ENCODE measurements around the gene RAB3IL1.

The RAB3IL1 gene

DNA sequence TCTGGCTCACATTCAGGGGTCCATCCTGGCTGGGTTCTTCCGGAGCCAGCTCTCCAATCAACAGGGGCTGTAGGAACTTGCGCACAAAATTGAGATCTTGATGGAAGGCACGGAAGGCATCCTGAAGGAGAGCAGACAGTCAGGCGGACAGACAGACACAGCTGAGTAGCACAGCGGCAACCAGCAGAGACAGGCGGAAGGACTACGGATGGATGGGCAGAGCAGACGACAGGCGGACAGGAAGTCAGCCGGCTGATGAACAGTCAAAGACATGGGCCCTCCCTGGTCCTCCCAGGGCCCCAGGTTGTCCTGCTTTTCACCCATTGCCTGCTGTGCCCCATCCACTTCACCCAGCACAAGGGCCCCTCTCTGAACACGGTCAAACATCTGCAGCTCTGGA lies 37.3 kb downstream of the RAB3IL1 start:
- H3K36me3 ChIP-seq (ENCODE audit: insufficient read depth, low read length), result no peaks in the 10 kb centered on the region
- no peak overlapping the region for H3K4me3 ChIP-seq
- no peak overlapping the region for H3K9ac ChIP-seq (ENCODE audit: insufficient read length)

DNA sequence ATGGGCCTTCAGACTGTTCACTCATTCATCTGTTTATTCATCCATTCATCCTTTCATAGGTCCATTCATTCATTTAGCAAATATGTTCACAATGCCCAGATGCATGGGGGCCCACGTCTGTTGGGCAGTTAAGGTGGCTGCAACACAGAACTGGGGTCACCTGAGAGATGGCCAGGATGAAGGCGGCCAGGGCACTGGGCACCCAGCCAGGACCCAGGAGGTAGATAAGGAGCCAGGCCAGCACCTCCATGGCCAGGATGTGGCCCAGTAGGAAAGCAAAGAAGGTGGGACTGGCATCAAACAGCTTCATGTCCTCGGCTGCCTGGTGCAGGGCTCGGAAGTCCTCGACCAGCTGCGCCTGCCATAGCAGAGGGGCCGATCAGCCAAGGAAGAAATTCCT lies 38.2 kb downstream of the RAB3IL1 start:
- H3K27ac ChIP-seq, result no peak overlapping the region
- H3K4me3 ChIP-seq, result no peak overlapping the region
- H3K36me3 ChIP-seq (ENCODE audit: insufficient read depth, low read length), result no peaks in the 10 kb centered on the region
- H3K9me3 ChIP-seq (ENCODE audit: low read depth, low read length), result no peaks in the 10 kb centered on the region
- DNase-seq (ENCODE audit: low read depth, low spot score), result no peak
- TF ChIP-seq POLR2AphosphoS5 (IDR thresholded peaks at IDR 0.05; ENCODE audit: borderline replicate concordance, low read depth, low read length), result no peak
- no peak for TF ChIP-seq EZH2 (IDR thresholded peaks at IDR 0.05)
- no peak for TF ChIP-seq FOXP2 (optimal IDR thresholded peaks at IDR 0.05; ENCODE audit: control extremely low read depth, extremely low read length, insufficient read depth)
- no peak overlapping the region for H3K9ac ChIP-seq (ENCODE audit: insufficient read length)

More for the DNA sequence above, 37.3 kb downstream of the RAB3IL1 start:
- DNase-seq (ENCODE audit: low read depth, low spot score), result no peak
- Histone ChIP-seq H3K9me3 (ENCODE audit: low read depth, low read length) (no peaks in the 10 kb centered on the region), H3K27ac (peak overlapping the region; percentile 76)
- TF ChIP-seq FOXP2 (optimal IDR thresholded peaks at IDR 0.05; ENCODE audit: control extremely low read depth, extremely low read length, insufficient read depth) (no peak), POLR2AphosphoS5 (IDR thresholded peaks at IDR 0.05; ENCODE audit: borderline replicate concordance, low read depth, low read length) (no peak), EZH2 (IDR thresholded peaks at IDR 0.05) (no peak)

DNA sequence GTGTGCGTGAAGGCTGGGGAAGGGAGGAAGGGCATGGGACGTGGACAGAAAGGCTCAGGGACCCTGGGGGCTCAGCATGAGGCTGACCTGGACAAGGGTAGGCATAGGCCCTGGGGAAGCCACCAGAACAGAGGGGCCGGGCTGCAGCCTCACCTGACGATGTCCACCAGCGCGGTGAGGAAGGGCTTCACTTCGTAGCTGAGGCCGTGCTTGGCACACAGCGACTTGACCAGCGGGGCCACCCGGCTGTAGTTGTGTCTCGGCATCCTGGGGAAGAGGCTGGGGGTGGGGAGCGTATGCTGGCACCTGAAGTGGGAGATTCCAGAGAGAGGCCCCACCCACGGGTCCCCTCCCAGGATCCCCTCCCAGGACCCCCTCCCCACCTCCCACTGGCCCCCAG lies 41.7 kb downstream of the RAB3IL1 start:
- no peak for TF ChIP-seq FOXP2 (optimal IDR thresholded peaks at IDR 0.05; ENCODE audit: control extremely low read depth, extremely low read length, insufficient read depth)
- no peak for DNase-seq (ENCODE audit: low read depth, low spot score)
- no peak overlapping the region for H3K4me3 ChIP-seq
- H3K9me3 ChIP-seq (ENCODE audit: low read depth, low read length), result no peaks in the 10 kb centered on the region
- no peak overlapping the region for H3K27ac ChIP-seq
- H3K9ac ChIP-seq (ENCODE audit: insufficient read length), result no peak overlapping the region
- no peaks in the 10 kb centered on the region for H3K36me3 ChIP-seq (ENCODE audit: insufficient read depth, low read length)

DNA sequence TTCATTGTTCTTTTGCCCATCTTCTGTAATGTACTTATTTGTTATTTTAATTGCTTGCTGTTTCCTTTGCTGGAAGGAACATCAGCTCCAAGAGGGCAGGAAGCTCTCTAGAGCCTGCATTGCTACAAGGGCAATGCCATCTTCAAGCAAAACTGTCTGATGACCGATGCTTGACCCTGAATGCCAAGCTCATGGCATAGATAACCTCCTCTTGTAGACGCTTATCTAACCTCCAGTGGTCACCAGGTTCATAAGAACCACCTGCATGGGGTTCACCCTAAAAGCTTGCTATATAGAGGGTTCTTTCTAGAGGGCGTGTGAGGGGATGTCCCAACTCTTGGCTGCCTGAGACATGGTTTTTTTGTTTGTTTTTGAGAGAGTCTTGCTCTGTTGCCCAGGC lies 42.5 kb downstream of the RAB3IL1 start:
- H3K9me3 ChIP-seq (ENCODE audit: low read depth, low read length), result no peaks in the 10 kb centered on the region
- TF ChIP-seq FOXP2 (optimal IDR thresholded peaks at IDR 0.05; ENCODE audit: control extremely low read depth, extremely low read length, insufficient read depth) (no peak), EZH2 (IDR thresholded peaks at IDR 0.05) (no peak), POLR2AphosphoS5 (IDR thresholded peaks at IDR 0.05; ENCODE audit: borderline replicate concordance, low read depth, low read length) (no peak)
- H3K27ac ChIP-seq, result no peak overlapping the region
- no peak overlapping the region for H3K4me3 ChIP-seq
- no peak overlapping the region for H3K9ac ChIP-seq (ENCODE audit: insufficient read length)
- no peak for DNase-seq (ENCODE audit: low read depth, low spot score)
- H3K36me3 ChIP-seq (ENCODE audit: insufficient read depth, low read length), result no peaks in the 10 kb centered on the region

DNA sequence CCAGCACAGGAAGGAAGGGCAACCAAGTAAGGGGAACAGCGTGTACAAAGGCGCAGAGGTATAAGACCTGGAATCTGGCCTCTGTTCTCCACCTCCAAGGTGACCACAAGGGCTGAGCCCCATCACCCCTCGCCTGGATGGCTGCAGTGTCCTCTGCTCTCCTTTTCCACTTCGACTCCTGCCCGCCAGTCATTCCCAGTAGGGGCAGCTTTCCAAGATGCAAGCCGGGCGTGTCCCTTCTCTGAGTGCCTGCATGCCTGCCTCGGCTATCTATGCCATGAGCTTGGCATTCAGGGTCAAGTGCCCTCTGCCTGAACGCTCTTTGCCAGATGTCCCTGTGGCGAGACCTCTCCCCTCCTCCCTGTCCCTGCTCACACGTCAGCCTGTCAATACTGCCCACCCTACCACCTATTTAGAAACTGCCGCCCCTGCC lies 43.0 kb downstream of the RAB3IL1 start:
- no peaks in the 10 kb centered on the region for H3K36me3 ChIP-seq (ENCODE audit: insufficient read depth, low read length)
- H3K9me3 ChIP-seq (ENCODE audit: low read depth, low read length), result no peaks in the 10 kb centered on the region
- no peak overlapping the region for H3K9ac ChIP-seq (ENCODE audit: insufficient read length)
- no peak overlapping the region for H3K4me3 ChIP-seq
- no peak overlapping the region for H3K27ac ChIP-seq
- DNase-seq (ENCODE audit: low read depth, low spot score), result no peak
- no peak for TF ChIP-seq EZH2 (IDR thresholded peaks at IDR 0.05)
- TF ChIP-seq POLR2AphosphoS5 (IDR thresholded peaks at IDR 0.05; ENCODE audit: borderline replicate concordance, low read depth, low read length), result no peak
- TF ChIP-seq FOXP2 (optimal IDR thresholded peaks at IDR 0.05; ENCODE audit: control extremely low read depth, extremely low read length, insufficient read depth), result no peak

DNA sequence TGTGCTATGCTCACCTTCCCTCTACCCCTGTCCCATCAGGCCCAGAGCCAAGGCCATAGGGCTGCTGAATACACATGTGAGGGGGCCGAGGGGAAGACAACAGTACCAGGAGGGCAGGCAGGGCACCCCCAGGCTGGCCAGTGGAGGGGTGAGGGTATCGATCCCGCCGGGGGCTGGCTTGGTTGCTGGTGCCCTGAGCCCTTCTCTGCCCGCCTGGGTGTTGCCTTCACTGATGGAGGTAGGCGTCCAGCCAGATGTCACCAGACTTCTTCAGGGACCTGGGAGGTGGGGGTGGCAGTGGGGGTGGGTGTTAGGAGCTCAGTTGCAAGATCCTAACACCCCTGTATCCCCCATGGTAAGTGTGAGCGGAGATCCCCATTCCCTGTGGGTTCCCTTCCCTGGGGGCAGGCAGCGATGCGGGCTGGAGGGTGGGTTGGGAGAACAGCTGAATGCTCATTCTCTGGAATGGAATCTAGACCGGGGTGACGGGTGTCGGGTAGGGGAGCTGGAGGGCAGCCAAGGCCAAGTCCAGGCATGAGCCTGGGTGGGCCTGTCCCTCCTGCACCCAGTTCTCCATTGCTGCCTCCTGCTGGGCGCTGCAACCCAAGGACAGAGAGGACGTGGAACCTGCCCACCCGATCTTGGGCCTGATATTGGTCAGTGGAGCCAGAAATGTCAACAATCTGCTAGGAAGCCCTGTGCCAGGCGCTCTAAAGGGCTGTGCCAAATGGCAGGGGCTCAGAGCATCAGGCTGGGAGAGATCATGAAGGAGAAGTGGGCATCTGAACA lies 43.6 kb downstream of the RAB3IL1 start:
- Histone ChIP-seq H3K27ac (no peak overlapping the region), H3K36me3 (ENCODE audit: insufficient read depth, low read length) (no peaks in the 10 kb centered on the region), H3K4me3 (no peak overlapping the region), H3K9ac (ENCODE audit: insufficient read length) (no peak overlapping the region), H3K9me3 (ENCODE audit: low read depth, low read length) (no peaks in the 10 kb centered on the region)
- DNase-seq (ENCODE audit: low read depth, low spot score), result no peak
- TF ChIP-seq EZH2 (IDR thresholded peaks at IDR 0.05) (no peak), POLR2AphosphoS5 (IDR thresholded peaks at IDR 0.05; ENCODE audit: borderline replicate concordance, low read depth, low read length) (no peak), FOXP2 (optimal IDR thresholded peaks at IDR 0.05; ENCODE audit: control extremely low read depth, extremely low read length, insufficient read depth) (no peak)

DNA sequence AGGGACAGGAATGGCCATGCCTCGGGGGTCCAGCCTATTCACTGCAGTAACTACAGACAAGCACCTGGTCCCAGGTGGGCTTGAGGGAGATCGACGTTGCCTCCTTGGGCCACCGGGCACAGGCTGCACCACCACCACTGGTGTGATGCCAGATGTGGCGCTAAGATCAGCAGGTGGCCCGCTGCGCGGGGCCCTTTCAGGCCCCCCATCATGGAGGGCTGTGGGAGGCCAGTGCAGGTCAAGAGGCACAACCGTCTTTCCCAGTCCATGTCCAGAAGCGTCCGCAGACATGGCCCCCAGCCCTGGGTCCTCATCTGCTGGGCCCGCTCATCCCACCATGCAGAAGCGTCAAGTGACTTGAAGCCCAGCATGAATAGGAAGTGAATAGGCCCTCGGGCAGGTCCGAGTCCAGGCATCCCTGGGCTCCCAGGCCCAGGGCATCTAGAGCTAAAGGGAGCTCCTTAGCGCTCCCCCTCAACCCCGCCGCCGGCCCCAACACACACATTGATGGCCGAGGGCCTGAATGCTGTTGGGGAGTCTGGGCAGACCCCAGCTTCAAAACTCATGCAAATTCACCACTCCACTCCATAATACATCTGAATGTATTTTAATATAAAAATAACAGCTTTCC lies 44.3 kb downstream of the RAB3IL1 start:
- Histone ChIP-seq H3K36me3 (ENCODE audit: insufficient read depth, low read length) (no peaks in the 10 kb centered on the region), H3K9me3 (ENCODE audit: low read depth, low read length) (no peaks in the 10 kb centered on the region), H3K9ac (ENCODE audit: insufficient read length) (no peak overlapping the region), H3K4me3 (no peak overlapping the region), H3K27ac (no peak overlapping the region)
- DNase-seq (ENCODE audit: low read depth, low spot score), result no peak
- TF ChIP-seq EZH2 (IDR thresholded peaks at IDR 0.05) (no peak), POLR2AphosphoS5 (IDR thresholded peaks at IDR 0.05; ENCODE audit: borderline replicate concordance, low read depth, low read length) (no peak), FOXP2 (optimal IDR thresholded peaks at IDR 0.05; ENCODE audit: control extremely low read depth, extremely low read length, insufficient read depth) (no peak)

DNA sequence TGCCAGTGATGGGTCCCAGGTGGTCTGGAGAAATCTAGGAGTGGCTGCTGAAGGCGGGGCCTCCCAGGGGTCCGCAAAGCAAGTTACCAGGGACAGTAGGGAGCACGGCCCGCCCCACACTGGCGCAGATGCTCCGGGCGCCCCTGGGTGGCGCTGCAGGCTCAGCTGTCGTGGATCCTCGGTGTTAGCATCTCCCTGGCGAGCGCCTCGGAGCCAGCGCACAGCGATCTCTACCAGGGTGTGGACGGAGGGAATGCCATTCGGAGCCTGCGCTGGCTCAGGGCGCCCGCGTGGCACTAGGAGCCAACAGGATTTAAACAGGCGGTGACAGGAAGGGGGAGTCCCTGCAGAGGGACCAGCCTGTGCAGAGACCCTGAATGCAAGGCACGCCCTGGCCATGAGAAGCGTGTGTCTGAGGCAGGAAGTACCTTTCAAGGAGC lies 46.2 kb downstream of the RAB3IL1 start:
- Histone ChIP-seq H3K9ac (ENCODE audit: insufficient read length) (peak overlapping the region; percentile 56), H3K9me3 (ENCODE audit: low read depth, low read length) (no peaks in the 10 kb centered on the region), H3K4me3 (peak overlapping the region; percentile 72), H3K27ac (peak overlapping the region; percentile 78), H3K36me3 (ENCODE audit: insufficient read depth, low read length) (no peaks in the 10 kb centered on the region; the same call in 1 of the 2 replicates)
- TF ChIP-seq EZH2 (IDR thresholded peaks at IDR 0.05), result no peak
- TF ChIP-seq POLR2AphosphoS5 (IDR thresholded peaks at IDR 0.05; ENCODE audit: borderline replicate concordance, low read depth, low read length), result no peak
- no peak for TF ChIP-seq FOXP2 (optimal IDR thresholded peaks at IDR 0.05; ENCODE audit: control extremely low read depth, extremely low read length, insufficient read depth)
- DNase-seq (ENCODE audit: low read depth, low spot score), result no peak

Measured in SK-N-MC (cell line).